ENCODE measurements around the gene OXSR1.
"Not testable (repeated sequence)": the region's sequence is repeated elsewhere in the genome, so short reads cannot be mapped to it uniquely, and the experiment has no call there.

Gene OXSR1

DNA sequence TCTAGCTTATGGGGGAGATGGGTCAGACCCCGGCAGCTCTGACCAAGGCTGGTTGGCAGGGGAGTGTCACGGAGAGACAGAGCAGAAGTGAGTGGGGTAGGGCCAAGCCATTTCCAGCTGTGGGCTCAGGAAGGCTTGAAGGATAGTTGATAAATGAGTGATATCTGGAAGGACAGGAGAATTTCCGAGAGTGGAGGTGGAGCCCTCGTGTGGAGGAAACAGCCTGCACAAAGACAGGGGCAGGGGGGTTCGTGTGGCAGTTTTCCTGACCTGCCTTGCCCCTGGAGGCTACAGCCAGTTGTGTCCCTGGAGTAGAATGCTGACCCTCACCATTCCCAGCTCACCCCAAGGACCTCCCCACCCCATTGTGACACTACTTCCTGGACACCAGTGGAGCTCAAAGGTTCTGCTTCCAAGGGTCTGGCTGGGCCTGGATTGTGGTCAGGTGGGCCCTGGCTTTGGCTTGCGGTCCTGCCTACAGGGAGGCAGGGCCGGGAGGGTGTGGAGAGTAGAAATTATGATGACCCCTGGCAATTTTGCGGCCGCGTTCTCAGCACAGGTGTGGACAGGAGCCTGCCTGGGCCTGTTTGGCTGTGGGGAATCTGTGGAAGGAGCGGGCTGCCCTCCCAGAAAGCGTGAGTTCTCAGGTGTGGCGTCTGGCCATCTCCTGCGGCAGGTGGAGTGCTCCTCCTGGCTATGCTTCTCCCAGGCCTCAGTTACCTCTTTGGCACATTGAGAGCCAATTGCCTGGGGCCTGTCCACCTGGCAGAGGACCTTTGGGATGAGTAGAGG is 116.8 kb downstream of the OXSR1 start, which contains the start of gene SLC22A14:
SLC22A14 (plus strand) TSS at position 400 of the 792 bp plus-strand sequence. CDS start 23,733 bp downstream, outside the sequence.
- FAIRE-seq: no peak
- TF ChIP-seq POLR2A (IDR thresholded peaks at IDR 0.05; ENCODE audit: low read depth, low read length): no peak
- no peak for DNase-seq (ENCODE audit: insufficient read length, low spot score)

DNA sequence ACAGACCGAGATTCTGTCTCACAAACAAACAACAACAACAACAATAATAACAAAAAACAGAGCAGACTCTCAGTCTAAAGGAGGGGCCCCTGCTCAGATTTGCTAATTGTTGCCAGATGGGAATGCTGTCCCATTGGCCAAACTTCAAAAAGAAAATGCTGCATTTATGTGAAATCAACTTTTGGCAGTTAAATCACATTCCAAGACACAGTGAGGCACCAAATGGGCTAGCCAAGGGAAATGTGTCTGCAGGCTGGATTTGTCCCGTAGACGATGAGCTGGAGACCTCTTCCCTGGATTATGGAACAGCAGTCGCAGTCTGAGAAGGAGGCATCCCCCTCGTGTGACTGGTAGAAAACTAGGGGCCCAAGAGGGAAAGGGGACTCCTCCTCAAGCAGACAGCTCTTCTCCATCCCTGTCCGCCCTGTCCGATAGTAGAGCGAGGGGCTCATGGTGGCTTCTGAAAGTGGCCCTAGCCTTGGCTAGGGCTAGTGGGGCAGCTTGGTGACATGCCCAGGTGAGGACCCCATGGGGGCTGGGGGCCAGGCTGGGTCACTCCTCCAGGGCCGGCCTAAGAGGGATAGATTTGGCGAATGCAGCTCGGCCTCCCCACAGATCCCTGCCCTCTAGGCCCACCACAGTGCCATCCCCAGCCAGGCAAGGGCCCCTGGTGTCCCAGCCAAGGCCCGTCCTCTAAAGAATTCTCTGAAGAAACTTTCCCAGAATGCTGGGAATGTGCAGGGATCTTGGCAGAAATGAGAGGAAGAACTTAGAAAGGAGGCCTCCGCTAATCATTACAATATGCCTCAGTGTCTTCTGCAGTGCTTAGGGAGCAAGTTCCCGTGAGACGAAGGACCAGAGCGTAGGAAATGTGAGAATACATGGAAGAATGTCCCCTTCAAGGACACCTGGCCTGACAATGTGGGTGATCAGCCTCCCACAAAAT is 118.7 kb downstream of the OXSR1 start:
- DNase-seq (ENCODE audit: insufficient read length, low spot score) (no peak), FAIRE-seq (no peak)
- TF ChIP-seq POLR2A (IDR thresholded peaks at IDR 0.05; ENCODE audit: low read depth, low read length): no peak

DNA sequence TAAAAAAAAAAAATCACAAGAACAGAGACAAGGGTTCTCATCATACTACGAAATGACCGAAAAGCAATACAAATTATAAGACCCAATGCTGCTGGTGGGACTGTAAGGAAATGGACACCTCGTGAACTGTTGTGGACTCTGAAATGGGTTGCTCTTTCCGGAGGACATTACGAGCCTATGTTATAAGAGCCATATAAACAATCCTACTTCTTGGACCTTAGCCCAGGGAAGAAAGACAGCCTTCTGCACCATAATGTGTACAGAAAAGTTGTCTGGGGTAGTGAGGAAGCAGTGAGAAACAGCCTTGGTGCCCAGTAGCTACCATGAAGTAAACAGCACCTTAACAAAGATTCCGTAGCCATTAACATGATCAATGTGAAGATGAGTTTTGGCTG is 119.4 kb downstream of the OXSR1 start:
- TF ChIP-seq POLR2A (IDR thresholded peaks at IDR 0.05; ENCODE audit: low read depth, low read length): no peak
- no peak for FAIRE-seq
- no peak for DNase-seq (ENCODE audit: insufficient read length, low spot score)

DNA sequence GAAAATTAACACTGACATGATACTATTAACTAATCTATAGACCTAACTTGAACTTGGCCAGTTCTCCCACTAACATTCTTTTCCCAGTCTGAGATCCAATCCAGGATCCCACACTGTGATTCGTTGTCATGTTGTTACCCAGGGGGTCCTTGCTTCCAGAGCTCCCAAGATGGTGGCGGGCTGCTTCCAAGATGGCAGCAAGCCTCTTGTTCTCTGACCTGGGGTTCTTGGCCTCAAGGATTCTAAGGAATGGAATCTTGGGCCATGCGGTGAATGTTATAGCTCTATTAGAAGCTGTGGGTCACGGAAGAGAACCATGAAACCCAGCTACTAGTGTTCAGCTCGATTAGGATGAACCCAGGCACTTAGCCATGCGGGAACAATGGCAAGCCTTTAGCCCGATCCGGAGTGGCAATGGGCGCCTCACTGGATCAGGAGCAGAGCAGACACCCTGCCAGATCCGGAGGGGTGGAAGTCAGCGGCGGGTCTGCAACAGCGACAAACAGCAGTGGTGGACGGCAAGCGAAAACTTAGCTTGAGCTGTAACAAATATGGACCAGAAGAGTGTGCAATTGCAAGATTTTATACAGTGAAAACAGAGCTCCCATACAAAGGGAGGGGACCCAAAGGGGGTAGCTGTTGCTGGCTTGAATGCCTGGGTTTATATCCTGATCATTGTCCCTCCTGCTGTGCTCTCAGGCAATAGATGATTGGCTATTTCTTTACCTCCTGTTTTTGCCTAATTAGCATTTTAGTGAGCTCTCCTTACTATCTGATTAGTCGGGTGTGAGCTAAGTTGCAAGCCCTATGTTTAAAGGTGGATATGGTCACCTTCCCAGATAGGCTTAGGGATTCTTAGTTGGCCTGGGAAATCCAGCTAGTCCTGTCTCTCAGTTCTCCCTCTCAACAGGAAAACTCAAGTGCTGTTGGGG is 124.2 kb downstream of the OXSR1 start:
- DNase-seq (ENCODE audit: insufficient read length, low spot score); FAIRE-seq: not testable (repeated sequence)

DNA sequence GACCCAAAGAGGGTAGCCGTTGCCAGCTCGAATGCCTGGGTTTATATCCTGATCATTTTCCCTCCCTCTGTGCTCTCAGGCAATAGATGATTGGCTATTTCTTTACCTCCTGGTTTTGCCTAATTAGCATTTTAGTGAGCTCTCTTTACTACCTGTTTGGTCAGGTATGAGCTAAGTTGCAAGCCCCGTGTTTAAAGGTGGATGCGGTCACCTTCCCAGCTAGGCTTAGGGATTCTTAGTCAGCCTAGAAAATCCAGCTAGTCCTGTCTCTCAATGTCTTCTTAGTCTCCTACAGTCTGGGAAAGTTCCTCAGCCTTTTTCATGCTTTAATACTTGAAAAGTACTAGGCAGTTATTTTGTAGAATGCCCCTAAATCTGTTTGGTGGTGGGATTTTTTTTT is 131.7 kb downstream of the OXSR1 start:
- not testable (repeated sequence) for FAIRE-seq; DNase-seq (ENCODE audit: insufficient read length, low spot score)

DNA sequence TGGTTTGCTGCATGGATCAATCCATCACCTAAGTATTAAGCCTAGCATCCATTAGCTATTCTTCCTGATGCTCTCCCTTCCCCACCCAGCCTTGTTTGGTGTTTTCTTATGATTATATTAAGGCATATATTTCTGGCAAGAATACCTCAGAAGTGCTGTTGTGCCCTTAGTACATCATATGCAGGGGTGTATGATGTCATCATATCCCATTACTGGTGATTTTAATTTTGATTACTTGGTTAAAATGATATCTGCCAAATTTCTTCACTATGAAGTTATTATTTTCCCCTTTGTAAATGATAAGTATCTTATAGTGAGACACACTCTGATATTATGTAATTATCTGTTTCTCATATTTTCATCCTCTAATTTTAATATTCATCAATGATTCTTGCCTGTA is 132.2 kb downstream of the OXSR1 start:
- DNase-seq (ENCODE audit: insufficient read length, low spot score): no peak
- no peak for FAIRE-seq
- TF ChIP-seq POLR2A (IDR thresholded peaks at IDR 0.05; ENCODE audit: low read depth, low read length): no peak

DNA sequence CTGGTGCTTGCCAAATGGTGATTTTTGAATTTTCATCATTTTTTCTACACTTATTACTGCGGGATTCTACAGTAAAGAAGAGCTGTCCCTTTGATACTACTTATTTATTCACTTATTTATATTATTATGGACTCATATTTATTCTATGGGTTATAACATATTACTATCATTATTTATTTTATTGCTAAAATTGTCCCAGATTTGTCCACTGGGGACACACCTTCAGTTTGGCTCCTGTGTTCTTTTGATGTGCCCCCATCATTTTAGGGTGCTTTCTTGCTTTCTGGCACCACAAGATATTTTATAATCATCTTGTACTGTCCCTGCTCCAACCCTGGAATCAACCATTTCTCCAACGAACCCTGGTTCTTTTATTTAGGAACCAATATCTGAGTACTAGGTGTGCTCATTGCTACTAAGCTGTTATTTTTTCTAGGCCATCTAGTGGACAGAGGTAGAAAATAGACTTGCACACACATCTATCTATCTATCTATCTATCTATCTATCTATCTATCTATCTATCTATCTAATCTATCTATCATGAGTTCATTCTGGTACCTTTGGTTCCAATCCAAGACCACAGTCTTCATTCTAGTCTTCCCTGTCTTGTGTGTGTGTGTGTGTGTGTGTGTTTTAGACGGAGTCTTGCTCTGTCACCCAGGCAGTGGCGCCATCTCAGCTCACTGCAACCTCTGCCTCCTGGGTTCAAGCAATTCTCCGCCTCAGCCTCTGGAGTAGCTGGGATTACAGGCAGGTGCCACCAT is 132.8 kb downstream of the OXSR1 start:
- TF ChIP-seq POLR2A (IDR thresholded peaks at IDR 0.05; ENCODE audit: low read depth, low read length): no peak
- no peak for FAIRE-seq
- no peak for DNase-seq (ENCODE audit: insufficient read length, low spot score)

Data from H54 (cell line).